ENCODE results near the gene VASH1. TPM values are rescaled to one million over a fixed set of nuclear protein-coding genes. Genes with fewer than 3 reads are reported as not detected.

VASH1 gene
- total and polyA plus RNA-seq, 2 donors (not counting 3 experiments of a cell fraction or from before 2014, with no cell fraction given) = 39.8 to 168 TPM

DNA sequence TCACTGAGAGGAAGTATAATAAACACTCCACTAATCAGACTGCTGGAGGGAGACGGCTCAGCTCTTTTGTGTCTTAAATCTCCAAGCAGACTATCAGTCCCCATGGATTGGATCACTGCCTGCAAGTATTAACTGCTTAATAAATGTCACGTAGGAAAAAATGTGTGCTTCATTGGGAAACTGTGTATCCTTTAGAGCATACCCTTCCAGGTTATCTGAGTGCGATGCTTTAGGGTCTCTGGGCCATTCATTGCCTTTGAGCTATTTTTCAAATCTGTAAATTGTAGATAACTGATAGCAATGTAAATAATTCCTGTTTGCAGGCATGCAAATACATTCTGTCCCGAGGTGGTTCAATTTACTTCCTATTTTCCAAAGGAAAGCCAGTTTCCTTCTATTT, 45.0 kb upstream of the VASH1 start:
- DNase-seq (ENCODE audit: low read depth, low spot score) (peak; percentile 68), FAIRE-seq (peak; percentile 64)
- Histone ChIP-seq H4K20me1 (replicated peaks; ENCODE audit: control insufficient read depth, extremely low read depth, insufficient read depth, low read length) (no peaks in the 10 kb centered on the region), H3K9me1 (replicated peaks; ENCODE audit: control insufficient read depth, extremely low read depth, insufficient read depth, low read length) (no peaks in the 10 kb centered on the region), H3K9me3 (replicated peaks; ENCODE audit: control insufficient read depth, insufficient read depth, low read length) (no peaks in the 10 kb centered on the region), H3K27me3 (ENCODE audit: control insufficient read depth in 2 of 2, insufficient read depth in 2 of 2, low read length in 2 of 2) (no peaks in the 10 kb centered on the region), H3K4me2 (ENCODE audit: insufficient read depth, low read length) (peak overlapping the region; percentile 10), H3K9ac (replicated peaks; ENCODE audit: extremely low read depth, insufficient read depth, low read length) (no peak overlapping the region), H3K27ac (ENCODE audit: insufficient read depth, low read depth, low read length) (no peak overlapping the region), H2AFZ (ENCODE audit: low read depth, low read length) (no peak overlapping the region), H3K79me2 (ENCODE audit: control insufficient read depth, insufficient read depth, low read length) (no peaks in the 10 kb centered on the region), H3K4me1 (ENCODE audit: control insufficient read depth, extremely low read depth, insufficient read depth, low read length) (peaks cover 36% of the 10 kb centered on the region), H3K4me3 (replicated peaks in 1 of 3; ENCODE audit: insufficient read depth in 1 of 3, low read depth in 1 of 3, low read length in 3 of 3) (no peak overlapping the region), H3K36me3 (ENCODE audit: control insufficient read depth in 2 of 2, extremely low read depth in 1 of 2, insufficient read depth in 2 of 2, low read length in 2 of 2) (no peaks in the 10 kb centered on the region)
- TF ChIP-seq MYC (IDR thresholded peaks at IDR 0.05; ENCODE audit: low read depth, low read length) (no peak), POLR2A (IDR thresholded peaks at IDR 0.05; ENCODE audit: low read depth, low read length) (no peak), POLR2AphosphoS5 (IDR thresholded peaks at IDR 0.05; ENCODE audit: insufficient read depth, low read depth, low read length) (no peak), FOS (IDR thresholded peaks at IDR 0.05; ENCODE audit: borderline replicate concordance, insufficient read depth, low read length) (no peak), EZH2 (IDR thresholded peaks at IDR 0.05; ENCODE audit: borderline replicate concordance, low read depth, low read length, severe bottlenecking) (no peak)
- TF ChIP-seq, protein P1, sequence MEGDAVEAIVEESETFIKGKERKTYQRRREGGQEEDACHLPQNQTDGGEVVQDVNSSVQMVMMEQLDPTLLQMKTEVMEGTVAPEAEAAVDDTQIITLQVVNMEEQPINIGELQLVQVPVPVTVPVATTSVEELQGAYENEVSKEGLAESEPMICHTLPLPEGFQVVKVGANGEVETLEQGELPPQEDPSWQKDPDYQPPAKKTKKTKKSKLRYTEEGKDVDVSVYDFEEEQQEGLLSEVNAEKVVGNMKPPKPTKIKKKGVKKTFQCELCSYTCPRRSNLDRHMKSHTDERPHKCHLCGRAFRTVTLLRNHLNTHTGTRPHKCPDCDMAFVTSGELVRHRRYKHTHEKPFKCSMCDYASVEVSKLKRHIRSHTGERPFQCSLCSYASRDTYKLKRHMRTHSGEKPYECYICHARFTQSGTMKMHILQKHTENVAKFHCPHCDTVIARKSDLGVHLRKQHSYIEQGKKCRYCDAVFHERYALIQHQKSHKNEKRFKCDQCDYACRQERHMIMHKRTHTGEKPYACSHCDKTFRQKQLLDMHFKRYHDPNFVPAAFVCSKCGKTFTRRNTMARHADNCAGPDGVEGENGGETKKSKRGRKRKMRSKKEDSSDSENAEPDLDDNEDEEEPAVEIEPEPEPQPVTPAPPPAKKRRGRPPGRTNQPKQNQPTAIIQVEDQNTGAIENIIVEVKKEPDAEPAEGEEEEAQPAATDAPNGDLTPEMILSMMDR (IDR thresholded peaks at IDR 0.05; ENCODE audit: extremely low read depth in 1 of 2, insufficient read depth in 1 of 2, low read depth in 1 of 2, low read length in 2 of 2) = no peak
- TF ChIP-seq, protein P2, sequence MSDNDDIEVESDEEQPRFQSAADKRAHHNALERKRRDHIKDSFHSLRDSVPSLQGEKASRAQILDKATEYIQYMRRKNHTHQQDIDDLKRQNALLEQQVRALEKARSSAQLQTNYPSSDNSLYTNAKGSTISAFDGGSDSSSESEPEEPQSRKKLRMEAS (IDR thresholded peaks at IDR 0.05; ENCODE audit: insufficient read depth, insufficient read length) = no peak
- ChIA-PET POLR2A (no interaction called here), CTCF (interaction anchor here (1.2 to 15.6 kb wide), 9 partner anchors 8 to 96 kb away, joined by 3 to 557 read pairs (median 4); partner anchors contain the start of gene ANGEL1)
- no TSS peak for BruUV-seq (replicated peaks)
- dilution Hi-C loops (cut with MboI; ENCODE audit: extremely low pct_ligation_motif_present, low sequenced_read_pairs) (no loop called here), intact Hi-C loops (cut with micrococcal nuclease) (loop anchor here (1.0 to 10.0 kb wide), 3 partner anchors 57 to 379 kb away; partner anchors contain the start of gene CIPC)
